Dendritic cell treated with granulocyte-macrophage colony-stimulating factor and Interleukin-4, amounts not matched to agents 40 ng/mL and 50 ng/mL, for 4 days (primary cell): ENCODE results near the gene AKAP13.
"Not testable (repeated sequence)": the region's sequence is repeated elsewhere in the genome, so short reads cannot be mapped to it uniquely, and the experiment has no call there.

Experiments used
- H3K27ac Mint-ChIP-seq: one replicate; pipeline ENCODE4 v1.8.0; 2022; ENCODE audit warnings: mild to moderate bottlenecking, mixed read lengths
- H3K27me3 Mint-ChIP-seq: one replicate; pipeline ENCODE4 v1.8.0; 2022; ENCODE audit warnings: mild to moderate bottlenecking, mixed read lengths
- H3K36me3 Mint-ChIP-seq: one replicate; pipeline ENCODE4 v1.8.0; 2022; ENCODE audit warnings: low read depth, mixed read lengths
- H3K4me1 Mint-ChIP-seq: one replicate; pipeline ENCODE4 v1.8.0; 2022; ENCODE audit warnings: low read depth, mixed read lengths
- H3K4me3 Mint-ChIP-seq: one replicate; pipeline ENCODE4 v1.8.0; 2022; ENCODE audit warnings: mild to moderate bottlenecking, moderate library complexity, mixed read lengths
- H3K9me3 Mint-ChIP-seq: one replicate; pipeline ENCODE4 v1.8.0; 2022; ENCODE audit warnings: mixed read lengths
- intact Hi-C: fragments of 100-400 bp; cut with micrococcal nuclease; formaldehyde crosslinking; loops from one replicate; pipeline ENCODE4 v1.15.0; 2022

AKAP13 gene

DNA sequence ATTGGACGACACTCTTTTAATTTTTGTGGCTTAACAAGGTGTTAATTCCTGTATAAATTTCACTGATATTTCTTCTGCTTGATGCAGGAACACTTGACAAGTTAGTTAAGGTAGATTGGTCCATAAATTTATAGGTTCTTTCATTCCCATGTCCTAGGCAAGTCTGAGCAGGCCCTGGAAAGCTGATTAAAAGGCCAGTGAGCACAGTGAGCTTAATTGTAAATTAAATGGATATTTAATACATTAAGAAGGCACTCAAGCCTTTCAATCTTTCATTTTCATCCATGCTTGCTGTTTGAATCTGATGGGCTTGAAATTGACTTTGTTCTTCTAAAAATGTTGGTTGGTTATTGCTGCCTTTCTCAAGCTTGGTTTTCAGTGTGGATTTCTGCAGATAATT lies 103.6 kb downstream of the AKAP13 start:
- intact Hi-C loops, result loop anchor here (10.0 kb wide), 1 partner anchor 211 kb away; no protein-coding TSS in a partner anchor
- not testable (repeated sequence) for H3K27me3 Mint-ChIP-seq, H3K27ac Mint-ChIP-seq, H3K9me3 Mint-ChIP-seq, H3K4me3 Mint-ChIP-seq, H3K36me3 Mint-ChIP-seq
- H3K4me1 Mint-ChIP-seq, result peaks cover 24% of the 10 kb centered on the region

DNA sequence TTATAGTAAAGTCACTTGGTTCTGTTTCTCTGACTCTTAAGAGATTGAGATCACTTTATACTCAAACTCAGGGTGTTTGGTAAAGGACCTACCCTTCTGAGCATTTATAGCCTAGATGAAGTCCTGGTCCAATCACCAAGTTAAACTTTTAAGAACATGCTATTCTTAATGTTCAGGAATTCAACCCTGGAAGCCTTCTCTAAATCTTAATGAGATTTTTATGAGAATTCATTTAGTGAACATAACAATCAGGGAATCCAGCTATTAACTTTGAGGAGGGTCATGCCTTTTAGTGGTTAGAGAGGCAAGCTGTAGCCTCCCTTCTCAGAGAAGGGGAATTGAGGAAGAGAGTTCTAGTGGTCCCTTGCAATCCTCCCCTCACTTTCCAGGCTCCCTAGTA lies 104.5 kb downstream of the AKAP13 start:
- H3K4me3 Mint-ChIP-seq, H3K27ac Mint-ChIP-seq, H3K9me3 Mint-ChIP-seq, H3K36me3 Mint-ChIP-seq, H3K27me3 Mint-ChIP-seq: not testable (repeated sequence)
- intact Hi-C loops, result loop anchor here (10.0 kb wide), 1 partner anchor 210 kb away; no protein-coding TSS in a partner anchor
- H3K4me1 Mint-ChIP-seq, result peaks cover 32% of the 10 kb centered on the region

DNA sequence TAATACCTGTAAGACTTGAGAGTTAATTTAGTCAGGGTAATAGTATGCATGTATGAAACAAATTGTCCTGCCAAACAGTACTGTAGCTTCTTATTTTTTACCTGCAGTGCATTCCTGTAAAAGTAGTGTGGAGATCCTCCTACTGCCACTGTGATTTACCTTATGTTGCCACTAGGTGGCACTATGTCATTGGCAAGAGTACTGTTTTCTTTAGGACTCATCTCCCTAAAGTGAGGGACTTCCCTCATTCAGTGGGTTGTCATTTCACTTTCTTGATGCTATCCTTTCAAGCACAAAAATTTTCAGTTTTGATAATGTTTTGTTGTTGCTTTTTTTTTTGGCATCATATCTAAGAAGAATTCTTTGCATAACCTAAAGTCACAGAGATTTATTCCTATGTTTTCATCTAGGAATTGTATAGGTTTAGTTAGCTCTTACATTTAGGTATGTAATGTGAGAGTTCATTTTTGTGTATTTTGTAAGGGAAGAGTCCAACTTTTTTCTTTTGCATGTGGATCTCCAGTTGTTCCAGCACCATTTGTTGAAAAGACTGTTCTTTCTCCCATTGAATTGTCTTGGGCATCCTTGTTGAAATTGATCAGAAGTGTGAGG lies 105.7 kb downstream of the AKAP13 start:
- no peak overlapping the region for H3K27ac Mint-ChIP-seq
- no peak overlapping the region for H3K4me3 Mint-ChIP-seq
- H3K36me3 Mint-ChIP-seq, result peaks cover 7% of the 10 kb centered on the region
- no peaks in the 10 kb centered on the region for H3K27me3 Mint-ChIP-seq
- H3K9me3 Mint-ChIP-seq, result no peaks in the 10 kb centered on the region
- H3K4me1 Mint-ChIP-seq, result peaks cover 37% of the 10 kb centered on the region
- intact Hi-C loops, result loop anchor here (10.0 kb wide), 1 partner anchor 209 kb away; no protein-coding TSS in a partner anchor

DNA sequence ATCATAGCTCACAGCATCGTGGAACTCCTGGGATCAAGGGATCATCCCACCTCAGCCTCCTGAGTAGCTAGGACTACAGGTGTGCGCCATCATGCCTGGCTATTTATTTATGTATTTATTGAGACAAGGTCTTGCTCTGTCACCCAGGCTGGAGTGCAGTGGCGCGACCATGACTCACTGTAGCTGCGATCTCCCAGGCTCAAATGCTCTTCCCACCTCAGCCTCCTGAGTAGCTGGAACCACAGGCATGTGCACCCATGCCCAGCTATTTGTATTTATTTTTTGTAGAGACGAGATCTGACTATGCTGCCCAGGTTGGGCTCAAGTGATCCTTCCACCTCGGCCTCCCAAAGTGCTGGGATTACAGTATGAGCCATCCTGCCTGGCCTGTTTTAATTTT lies 107.4 kb downstream of the AKAP13 start:
- H3K4me3 Mint-ChIP-seq, H3K9me3 Mint-ChIP-seq, H3K27me3 Mint-ChIP-seq, H3K36me3 Mint-ChIP-seq: not testable (repeated sequence)
- intact Hi-C loops, result loop anchor here (10.0 kb wide), 1 partner anchor 207 kb away; no protein-coding TSS in a partner anchor
- Mint-ChIP-seq H3K27ac (peak overlapping the region; percentile 61), H3K4me1 (peaks cover 27% of the 10 kb centered on the region)

DNA sequence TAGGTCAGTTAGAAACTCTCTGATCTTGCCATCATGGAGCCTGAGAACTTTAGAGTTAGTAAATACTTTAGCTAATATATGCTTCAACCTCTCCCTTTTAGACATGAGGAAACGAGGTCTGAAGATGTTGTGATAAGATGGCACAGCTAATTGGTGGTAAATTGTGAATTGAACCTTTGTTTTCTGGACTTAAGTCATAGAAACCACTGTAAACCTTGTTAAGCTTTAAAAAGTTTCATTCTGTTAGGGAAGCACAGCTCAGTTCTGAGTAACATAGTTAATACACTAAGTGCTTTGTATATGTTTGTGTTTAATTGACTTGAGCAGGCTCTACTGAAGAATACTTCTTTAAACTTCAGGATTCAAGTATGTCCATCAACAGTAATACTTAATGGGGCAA lies 108.6 kb downstream of the AKAP13 start:
- Mint-ChIP-seq H3K27me3 (no peaks in the 10 kb centered on the region), H3K4me3 (no peak overlapping the region), H3K4me1 (peaks cover 28% of the 10 kb centered on the region), H3K27ac (no peak overlapping the region), H3K9me3 (no peaks in the 10 kb centered on the region), H3K36me3 (peaks cover 7% of the 10 kb centered on the region)
- intact Hi-C loops, result loop anchor here (10.0 kb wide), 1 partner anchor 206 kb away; no protein-coding TSS in a partner anchor

DNA sequence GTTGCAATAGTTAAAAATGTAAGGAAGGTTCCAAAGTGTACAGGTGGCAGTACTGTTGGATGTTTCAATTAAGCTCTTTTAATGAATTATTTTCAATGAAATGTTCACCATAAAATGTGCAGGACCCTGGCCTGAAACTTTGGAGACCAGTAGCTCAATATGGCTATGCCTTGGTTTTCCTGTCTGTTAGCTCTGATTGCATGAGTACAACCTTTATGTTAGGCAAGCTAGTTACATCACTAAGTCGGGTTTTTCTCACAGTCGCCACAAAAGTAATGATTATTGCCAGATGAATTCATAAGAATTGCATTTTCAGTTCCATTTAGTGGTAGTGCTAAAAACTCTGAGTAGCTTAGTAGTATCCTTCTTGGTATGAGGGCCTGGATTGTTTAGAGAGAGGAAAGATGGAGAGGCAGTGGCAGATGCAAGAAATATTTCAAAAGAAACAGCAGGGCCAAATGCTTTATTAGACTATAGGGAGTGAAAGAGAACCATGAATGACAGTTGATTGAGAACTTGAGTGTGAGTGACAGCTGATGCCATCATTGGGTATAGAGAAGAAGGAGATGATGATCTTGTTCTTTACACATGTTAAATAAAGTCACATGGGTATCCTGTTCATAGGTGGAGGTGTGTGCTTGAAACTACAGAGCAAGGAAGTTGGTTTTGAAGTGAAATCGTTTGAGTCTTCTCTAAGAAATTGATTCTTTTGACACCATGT lies 109.5 kb downstream of the AKAP13 start:
- Mint-ChIP-seq H3K36me3 (peaks cover 7% of the 10 kb centered on the region), H3K27ac (peak overlapping the region; percentile 70), H3K9me3 (no peaks in the 10 kb centered on the region), H3K4me1 (peaks cover 37% of the 10 kb centered on the region), H3K4me3 (no peak overlapping the region), H3K27me3 (no peaks in the 10 kb centered on the region)
- intact Hi-C loops, result loop anchor here (5.0 to 10.0 kb wide), 2 partner anchors 92 to 205 kb away; no protein-coding TSS in a partner anchor

DNA sequence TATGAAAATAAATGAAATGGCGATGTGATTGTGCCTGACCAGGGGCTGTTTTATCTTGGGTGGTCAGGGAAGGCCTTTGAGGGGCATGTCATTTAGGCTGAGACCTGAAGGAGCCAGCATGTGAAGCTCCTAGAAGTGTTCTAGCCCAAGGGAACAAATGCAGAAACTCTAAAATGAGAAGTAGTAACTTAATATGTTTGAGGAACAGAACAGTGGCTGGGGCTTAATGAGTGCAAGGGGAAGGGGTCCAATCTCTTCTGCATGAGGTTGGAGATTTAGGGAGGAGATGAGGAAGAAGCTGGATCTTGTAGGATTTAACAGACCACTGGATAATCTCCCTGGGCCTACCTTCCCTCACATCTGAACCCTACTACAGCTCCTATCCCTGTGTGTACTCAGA lies 110.5 kb downstream of the AKAP13 start:
- Mint-ChIP-seq H3K36me3 (peaks cover 7% of the 10 kb centered on the region), H3K27me3 (no peaks in the 10 kb centered on the region), H3K4me1 (peaks cover 37% of the 10 kb centered on the region), H3K4me3 (no peak overlapping the region), H3K27ac (peak overlapping the region; percentile 70), H3K9me3 (no peaks in the 10 kb centered on the region)
- intact Hi-C loops, result loop anchor here (5.0 kb wide), 1 partner anchor 91 kb away; no protein-coding TSS in a partner anchor

DNA sequence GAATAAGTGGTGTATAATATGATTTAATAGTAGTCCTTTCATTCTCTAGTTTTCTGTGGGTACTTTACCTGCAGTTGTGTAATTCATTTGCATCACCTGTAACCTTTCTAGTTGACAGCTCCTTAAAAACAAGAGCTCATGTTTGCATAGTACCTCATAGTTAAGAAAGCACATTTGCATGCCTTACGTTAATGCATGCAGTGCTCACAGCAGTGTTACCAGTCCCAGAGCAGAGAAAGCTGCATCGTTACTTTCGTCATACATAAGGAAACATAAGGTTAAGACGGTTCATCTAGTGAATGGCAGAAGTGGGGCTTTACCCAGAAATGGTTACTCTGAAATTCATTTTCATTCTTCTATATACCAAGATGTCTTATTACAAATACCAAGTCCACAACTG lies 111.3 kb downstream of the AKAP13 start:
- H3K36me3 Mint-ChIP-seq, result peaks cover 7% of the 10 kb centered on the region
- no peaks in the 10 kb centered on the region for H3K27me3 Mint-ChIP-seq
- H3K27ac Mint-ChIP-seq, result no peak overlapping the region
- intact Hi-C loops, result loop anchor here (5.0 kb wide), 1 partner anchor 91 kb away; no protein-coding TSS in a partner anchor
- H3K9me3 Mint-ChIP-seq, result no peaks in the 10 kb centered on the region
- H3K4me3 Mint-ChIP-seq, result no peak overlapping the region
- H3K4me1 Mint-ChIP-seq, result peaks cover 37% of the 10 kb centered on the region

DNA sequence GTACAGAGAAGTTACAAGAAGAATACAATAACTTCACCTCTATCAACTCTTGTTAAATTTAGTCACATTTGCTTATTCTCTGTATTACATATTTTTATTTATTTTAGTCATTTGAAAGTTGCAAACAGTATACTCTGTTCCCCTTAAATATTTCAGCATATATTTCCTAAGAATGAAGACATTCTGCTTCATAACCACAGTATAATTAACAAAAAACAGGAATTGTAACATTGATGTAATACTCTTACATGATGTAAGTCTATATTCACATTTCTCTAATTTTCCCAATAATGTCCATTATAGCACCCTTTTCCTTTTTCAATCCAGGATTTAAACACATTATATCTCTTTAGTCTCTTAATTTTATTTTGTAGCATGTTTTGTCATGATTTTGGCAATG lies 112.0 kb downstream of the AKAP13 start:
- Mint-ChIP-seq H3K4me1 (peaks cover 42% of the 10 kb centered on the region), H3K9me3 (no peaks in the 10 kb centered on the region), H3K27ac (no peak overlapping the region)

DNA sequence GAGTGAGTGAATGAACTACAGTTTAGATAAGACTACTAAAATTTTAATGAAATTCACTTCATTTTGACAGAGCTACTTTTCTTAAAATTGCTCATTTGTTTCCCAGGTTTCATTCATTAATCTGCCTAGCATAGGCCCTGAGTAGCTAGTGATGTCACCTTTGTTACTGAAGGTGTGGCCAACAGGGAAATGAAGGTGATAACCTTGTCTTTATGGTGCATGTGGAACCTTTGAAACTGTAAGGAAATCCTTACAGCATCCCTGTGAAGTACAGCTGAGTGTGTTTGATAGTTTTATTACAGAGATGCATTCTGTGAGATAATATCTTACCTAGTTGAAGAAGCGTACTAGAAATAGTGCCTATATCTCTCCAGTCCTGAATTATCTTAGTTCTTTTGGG lies 112.9 kb downstream of the AKAP13 start:
- Mint-ChIP-seq H3K4me3 (no peak overlapping the region), H3K4me1 (peaks cover 47% of the 10 kb centered on the region), H3K27me3 (no peaks in the 10 kb centered on the region), H3K36me3 (peaks cover under 1% of the 10 kb centered on the region), H3K27ac (no peak overlapping the region), H3K9me3 (no peaks in the 10 kb centered on the region)
- intact Hi-C loops, result loop anchor here (5.0 kb wide), 1 partner anchor 89 kb away; no protein-coding TSS in a partner anchor

More for the DNA sequence above, 112.0 kb downstream of the AKAP13 start:
- Mint-ChIP-seq H3K27me3 (no peaks in the 10 kb centered on the region), H3K36me3 (peaks cover 7% of the 10 kb centered on the region), H3K4me3 (no peak overlapping the region)
- intact Hi-C loops, result loop anchor here (5.0 kb wide), 1 partner anchor 90 kb away; no protein-coding TSS in a partner anchor

DNA sequence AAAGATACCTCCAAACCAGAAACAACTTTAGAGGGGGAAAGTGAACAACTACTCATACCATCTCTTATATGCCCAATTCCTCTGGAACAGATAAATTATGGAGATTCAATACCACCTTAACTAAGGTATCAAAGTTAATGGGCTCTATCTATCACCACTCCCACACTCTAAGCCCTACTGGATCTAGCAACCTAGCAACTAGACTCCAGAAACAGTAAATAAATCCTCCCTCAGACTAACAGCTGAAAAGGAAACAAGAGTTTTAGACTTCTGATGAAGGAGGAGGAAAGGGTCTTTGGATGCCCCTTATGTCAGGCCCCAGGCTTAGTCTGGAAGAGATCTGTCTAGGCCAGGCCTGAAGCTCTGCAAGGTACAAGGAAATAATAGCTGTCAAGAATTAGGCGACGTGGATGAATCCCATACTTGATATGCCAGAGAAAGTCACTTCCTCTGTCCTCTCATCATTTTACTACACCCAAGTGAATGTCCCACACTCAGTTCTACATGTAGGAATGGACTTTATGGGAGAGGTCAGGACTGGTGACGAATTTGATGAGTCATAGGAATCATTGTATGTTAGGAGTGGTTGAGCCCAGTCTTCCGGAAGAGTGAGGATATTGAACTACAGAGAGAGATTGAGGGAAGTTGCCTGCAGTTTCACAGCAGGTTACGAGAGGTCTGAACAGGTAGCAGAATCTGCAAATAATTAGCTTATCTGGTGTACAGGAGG lies 113.8 kb downstream of the AKAP13 start:
- Mint-ChIP-seq H3K27me3 (no peaks in the 10 kb centered on the region), H3K4me3 (no peak overlapping the region), H3K9me3 (no peaks in the 10 kb centered on the region), H3K4me1 (peaks cover 45% of the 10 kb centered on the region), H3K36me3 (no peaks in the 10 kb centered on the region), H3K27ac (peak overlapping the region; percentile 41)
- intact Hi-C loops, result loop anchor here (5.0 kb wide), 1 partner anchor 88 kb away; no protein-coding TSS in a partner anchor

DNA sequence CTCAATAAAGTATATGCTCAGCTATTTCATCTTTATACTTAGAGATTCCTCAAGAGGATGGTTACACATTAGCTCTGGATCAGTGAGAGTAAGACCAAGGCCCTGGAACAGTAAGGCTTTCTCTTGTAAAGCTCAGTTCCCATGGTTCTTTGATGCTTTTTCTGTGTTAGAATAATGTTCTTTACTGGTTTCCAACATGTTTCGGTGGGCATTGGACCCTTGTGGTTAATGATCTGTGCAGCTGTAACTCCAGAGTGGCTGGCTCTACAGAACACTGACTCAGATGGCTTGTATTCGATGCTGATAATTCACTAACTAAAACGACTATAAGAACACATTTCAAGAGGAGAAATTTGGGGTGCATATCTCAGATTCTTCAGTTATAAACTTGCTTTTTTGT lies 114.7 kb downstream of the AKAP13 start:
- Mint-ChIP-seq H3K9me3 (no peaks in the 10 kb centered on the region), H3K36me3 (no peaks in the 10 kb centered on the region), H3K4me1 (peaks cover 45% of the 10 kb centered on the region), H3K4me3 (no peak overlapping the region), H3K27ac (no peak overlapping the region), H3K27me3 (no peaks in the 10 kb centered on the region)
- intact Hi-C loops, result no loop called here

DNA sequence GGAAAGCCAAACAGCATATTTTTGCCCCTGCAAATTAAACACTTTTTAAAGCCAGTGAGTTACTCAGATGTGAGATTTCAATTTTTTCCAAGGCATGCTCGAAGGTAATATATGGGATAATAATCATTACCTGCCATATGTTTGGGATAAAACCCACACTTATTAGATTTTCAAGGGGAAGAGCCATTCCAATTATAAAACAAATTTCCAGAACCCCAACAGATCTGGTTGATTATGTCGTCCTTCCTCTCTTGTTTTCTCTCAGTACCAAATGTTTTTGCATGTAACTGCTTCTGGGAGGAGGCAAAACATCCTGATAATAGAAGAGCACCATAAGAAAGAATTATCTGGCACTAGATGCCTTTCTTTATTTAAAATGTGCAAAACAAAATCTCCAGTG lies 115.1 kb downstream of the AKAP13 start:
- H3K27me3 Mint-ChIP-seq, result no peaks in the 10 kb centered on the region
- intact Hi-C loops, result no loop called here
- no peaks in the 10 kb centered on the region for H3K9me3 Mint-ChIP-seq
- H3K36me3 Mint-ChIP-seq, result no peaks in the 10 kb centered on the region
- no peak overlapping the region for H3K4me3 Mint-ChIP-seq
- H3K4me1 Mint-ChIP-seq, result peaks cover 44% of the 10 kb centered on the region
- H3K27ac Mint-ChIP-seq, result no peak overlapping the region

DNA sequence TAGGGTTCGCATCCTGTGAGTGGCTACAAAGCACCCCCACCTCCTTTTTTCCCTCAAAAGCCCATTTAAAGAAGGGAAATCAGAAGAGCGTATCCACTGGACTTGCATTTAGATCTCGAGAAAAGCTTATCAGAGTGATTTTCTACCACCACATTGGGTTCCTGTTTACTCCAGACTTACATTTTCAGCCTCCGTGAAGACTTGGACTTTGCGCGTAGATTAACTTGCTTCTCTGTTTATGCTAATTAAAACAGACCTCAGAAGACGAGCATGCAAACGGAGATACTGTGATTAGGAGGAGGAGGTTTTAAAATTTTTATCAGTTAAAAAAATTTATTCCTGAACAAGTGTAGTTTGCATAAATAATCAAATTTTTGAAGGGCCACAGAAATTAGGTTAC lies 115.7 kb downstream of the AKAP13 start:
- no peak overlapping the region for H3K4me3 Mint-ChIP-seq
- no peaks in the 10 kb centered on the region for H3K9me3 Mint-ChIP-seq
- H3K36me3 Mint-ChIP-seq, result no peaks in the 10 kb centered on the region
- H3K27me3 Mint-ChIP-seq, result no peaks in the 10 kb centered on the region
- intact Hi-C loops, result no loop called here
- no peak overlapping the region for H3K27ac Mint-ChIP-seq
- H3K4me1 Mint-ChIP-seq, result peaks cover 38% of the 10 kb centered on the region
